NCI-H128 (cell line): Measurements from ENCODE around the gene SYNPR.

ENCODE experiments used
- DNase-seq: peaks from one replicate; lab custom pipeline; 2025; ENCODE audit not compliant: unreplicated experiment; lab: John Stamatoyannopoulos, UW

The SYNPR gene

GRCh38 chr3:63523100-63523499 lies 245.0 kb downstream of the SYNPR start:
- no peak for DNase-seq

- no peak for DNase-seq
These were observed 250.4 kb downstream of the SYNPR start for GRCh38 chr3:63528325-63529000.

- no peak for DNase-seq
These were observed 254.4 kb downstream of the SYNPR start for GRCh38 chr3:63532521-63532920.

- DNase-seq: no peak
These were observed 260.8 kb downstream of the SYNPR start for GRCh38 chr3:63538919-63539318.

- no peak for DNase-seq
These were observed 277.7 kb downstream of the SYNPR start for GRCh38 chr3:63555767-63556166.

- no peak for DNase-seq
These were observed 278.3 kb downstream of the SYNPR start for GRCh38 chr3:63556401-63556800.

GRCh38 chr3:63557912-63558311 lies 279.8 kb downstream of the SYNPR start:
- DNase-seq: no peak

GRCh38 chr3:63559884-63560283 lies 281.8 kb downstream of the SYNPR start:
- DNase-seq: no peak

GRCh38 chr3:63561879-63562278 lies 283.8 kb downstream of the SYNPR start:
- no peak for DNase-seq

- DNase-seq: no peak
These were observed 284.2 kb downstream of the SYNPR start for GRCh38 chr3:63562323-63562722.

GRCh38 chr3:63563572-63563971 lies 285.5 kb downstream of the SYNPR start:
- no peak for DNase-seq

- no peak for DNase-seq
These were observed 287.1 kb downstream of the SYNPR start for GRCh38 chr3:63565220-63565619.

- DNase-seq: no peak
These were observed 293.6 kb downstream of the SYNPR start for GRCh38 chr3:63571682-63572081.

GRCh38 chr3:63576846-63577245 lies 298.7 kb downstream of the SYNPR start:
- peak; percentile 18 for DNase-seq

- no peak for DNase-seq
These were observed 300.8 kb downstream of the SYNPR start for GRCh38 chr3:63578858-63579257.

GRCh38 chr3:63580151-63580550 lies 302.0 kb downstream of the SYNPR start:
- DNase-seq: no peak

- DNase-seq: no peak
These were observed 304.9 kb downstream of the SYNPR start for GRCh38 chr3:63582943-63583500.

GRCh38 chr3:63584681-63585080 lies 306.6 kb downstream of the SYNPR start:
- no peak for DNase-seq

- DNase-seq: no peak
These were observed 307.8 kb downstream of the SYNPR start for GRCh38 chr3:63585927-63586326.

GRCh38 chr3:63588895-63589294 lies 310.8 kb downstream of the SYNPR start:
- DNase-seq: no peak

- DNase-seq: no peak
These were observed 315.7 kb downstream of the SYNPR start for GRCh38 chr3:63593779-63594178.

- DNase-seq: no peak
These were observed 317.1 kb downstream of the SYNPR start for GRCh38 chr3:63595221-63595620.

- no peak for DNase-seq
These were observed 318.9 kb downstream of the SYNPR start for GRCh38 chr3:63597019-63597418.
